WI38 (cell line): Measurements from ENCODE around the gene CCDC184.
A peak's percentile ranks its signal among the peaks of the same experiment; 100 is the strongest.

Source experiments
- H3K4me3 ChIP-seq: 2 replicates; pipeline ENCODE4 v1.5.1; 2011; ENCODE audit warnings: low read depth, mild to moderate bottlenecking, control low read depth, low read length
- TF ChIP-seq, protein P1 (sequence below): IDR thresholded peaks from 2 replicates; pipeline ENCODE4 v1.5.1; 2012; ENCODE audit warnings: low read depth, mild to moderate bottlenecking, control low read depth, low read length

Gene CCDC184

DNA sequence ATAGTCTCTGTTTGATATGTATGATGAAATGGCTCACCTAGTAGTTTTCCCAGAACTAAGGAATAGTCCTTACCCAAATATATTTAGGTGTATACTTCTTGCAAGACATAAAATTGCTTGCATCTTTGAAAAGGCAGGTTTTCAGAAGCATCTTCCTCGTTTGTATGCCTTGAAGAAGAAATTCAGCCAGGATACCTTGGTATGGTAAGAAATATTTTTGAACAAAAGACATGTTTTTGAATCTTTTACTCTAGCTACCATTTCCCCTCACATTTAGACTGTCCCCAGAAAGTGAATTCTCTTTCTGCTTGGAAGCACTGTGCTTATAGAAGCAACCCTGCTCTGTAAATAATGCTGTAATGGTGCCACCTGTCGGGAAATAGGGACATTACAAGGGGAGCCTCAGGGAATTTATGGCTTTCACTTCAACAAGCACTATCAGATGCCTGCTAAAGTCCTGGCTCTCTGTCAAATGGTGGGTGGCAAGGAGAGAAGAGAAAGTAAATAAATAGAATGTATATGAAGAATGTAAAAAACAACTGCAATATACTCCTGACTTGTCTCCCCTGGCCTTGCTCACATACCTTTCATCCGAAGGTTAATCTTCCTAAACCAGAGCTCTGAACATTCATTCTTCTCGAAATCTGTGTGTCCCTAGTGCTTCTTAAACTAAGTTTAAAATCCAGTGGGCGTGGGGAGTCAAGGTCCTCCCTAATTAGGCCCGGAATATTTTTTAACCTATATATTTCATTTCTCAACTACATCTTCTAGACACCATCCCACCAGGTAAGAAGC, 6.1 kb downstream of the CCDC184 start:
- no peak overlapping the region for H3K4me3 ChIP-seq
- TF ChIP-seq, protein P1, sequence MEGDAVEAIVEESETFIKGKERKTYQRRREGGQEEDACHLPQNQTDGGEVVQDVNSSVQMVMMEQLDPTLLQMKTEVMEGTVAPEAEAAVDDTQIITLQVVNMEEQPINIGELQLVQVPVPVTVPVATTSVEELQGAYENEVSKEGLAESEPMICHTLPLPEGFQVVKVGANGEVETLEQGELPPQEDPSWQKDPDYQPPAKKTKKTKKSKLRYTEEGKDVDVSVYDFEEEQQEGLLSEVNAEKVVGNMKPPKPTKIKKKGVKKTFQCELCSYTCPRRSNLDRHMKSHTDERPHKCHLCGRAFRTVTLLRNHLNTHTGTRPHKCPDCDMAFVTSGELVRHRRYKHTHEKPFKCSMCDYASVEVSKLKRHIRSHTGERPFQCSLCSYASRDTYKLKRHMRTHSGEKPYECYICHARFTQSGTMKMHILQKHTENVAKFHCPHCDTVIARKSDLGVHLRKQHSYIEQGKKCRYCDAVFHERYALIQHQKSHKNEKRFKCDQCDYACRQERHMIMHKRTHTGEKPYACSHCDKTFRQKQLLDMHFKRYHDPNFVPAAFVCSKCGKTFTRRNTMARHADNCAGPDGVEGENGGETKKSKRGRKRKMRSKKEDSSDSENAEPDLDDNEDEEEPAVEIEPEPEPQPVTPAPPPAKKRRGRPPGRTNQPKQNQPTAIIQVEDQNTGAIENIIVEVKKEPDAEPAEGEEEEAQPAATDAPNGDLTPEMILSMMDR = peak; percentile 80

DNA sequence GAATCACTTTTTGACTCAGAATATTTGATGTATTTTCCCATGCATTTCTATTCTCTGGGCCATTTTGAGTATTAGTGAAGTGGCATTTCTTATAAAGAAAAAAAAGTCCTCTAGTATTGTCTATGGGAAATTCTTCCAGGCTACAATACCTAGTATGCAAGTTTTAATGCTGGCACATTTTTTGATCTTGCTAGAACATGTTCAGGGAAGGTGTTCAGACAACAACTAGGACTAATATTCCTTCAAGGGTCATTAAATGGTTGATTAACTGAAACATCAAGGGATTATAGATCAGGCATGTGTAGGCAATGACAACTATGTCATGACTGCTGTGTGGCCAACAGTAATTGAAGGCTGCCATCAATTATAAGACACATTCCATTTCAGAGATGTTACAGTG, 7.7 kb downstream of the CCDC184 start:
- TF ChIP-seq, protein P1 = no peak
- no peak overlapping the region for H3K4me3 ChIP-seq

DNA sequence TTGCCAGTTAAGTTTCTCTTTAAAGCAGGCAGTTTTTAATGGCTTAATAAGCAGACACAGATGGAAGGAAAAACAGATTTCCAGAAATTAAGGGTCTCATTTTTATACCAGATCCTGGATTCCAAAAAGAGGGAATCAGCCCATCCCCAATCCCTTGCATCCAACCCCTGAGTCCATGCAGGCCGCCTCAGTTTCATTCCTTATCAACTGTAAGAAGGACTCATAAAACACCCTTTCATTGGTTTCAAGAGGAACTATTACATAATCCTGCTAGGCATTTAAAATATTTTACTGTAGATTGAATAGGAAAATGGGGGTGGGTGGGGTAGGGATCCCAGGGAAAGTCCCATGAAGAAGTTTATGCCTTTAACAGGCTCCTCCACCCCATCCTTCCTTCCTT, 9.4 kb downstream of the CCDC184 start:
- TF ChIP-seq, protein P1 = no peak
- no peak overlapping the region for H3K4me3 ChIP-seq

DNA sequence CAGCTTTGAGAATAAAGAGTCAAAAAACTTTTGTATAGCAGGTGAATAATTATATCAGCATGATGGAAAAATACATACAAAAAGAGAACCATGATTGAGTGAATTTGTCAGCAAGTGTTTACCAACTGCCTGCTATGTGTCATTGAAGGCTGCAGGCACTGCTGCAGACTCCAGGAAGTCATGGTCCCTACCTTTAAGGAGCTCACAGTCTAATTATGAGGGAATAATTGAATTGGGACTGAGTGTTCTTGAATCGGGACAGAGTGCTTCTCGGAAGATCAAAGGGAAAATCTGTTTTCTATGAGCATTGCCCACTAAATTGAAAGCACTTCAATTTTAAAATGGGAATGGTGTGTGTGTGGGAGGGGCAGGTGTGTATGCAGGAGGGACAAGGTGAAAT, 10.2 kb downstream of the CCDC184 start:
- TF ChIP-seq, protein P1 = no peak
- H3K4me3 ChIP-seq = no peak overlapping the region

DNA sequence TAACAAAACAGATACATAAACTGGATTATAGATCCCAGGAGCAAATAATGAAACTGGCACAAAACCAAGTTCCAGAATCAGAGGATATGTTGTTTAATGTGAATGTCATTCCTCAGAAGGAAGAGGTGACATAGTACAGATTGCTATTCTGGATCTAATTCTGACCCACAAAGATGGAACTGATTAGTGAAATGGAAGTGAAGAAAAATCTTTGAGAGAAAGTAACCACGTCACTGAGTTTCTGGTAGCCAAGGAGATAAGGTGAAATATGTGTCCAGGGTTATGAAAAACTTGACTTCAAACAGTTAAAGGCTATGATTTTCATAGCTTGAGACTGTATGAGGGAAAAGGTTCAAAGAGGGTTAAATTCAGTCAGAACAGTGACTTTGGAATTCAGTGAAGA, 11.4 kb downstream of the CCDC184 start:
- H3K4me3 ChIP-seq = no peak overlapping the region
- TF ChIP-seq, protein P1 = no peak

DNA sequence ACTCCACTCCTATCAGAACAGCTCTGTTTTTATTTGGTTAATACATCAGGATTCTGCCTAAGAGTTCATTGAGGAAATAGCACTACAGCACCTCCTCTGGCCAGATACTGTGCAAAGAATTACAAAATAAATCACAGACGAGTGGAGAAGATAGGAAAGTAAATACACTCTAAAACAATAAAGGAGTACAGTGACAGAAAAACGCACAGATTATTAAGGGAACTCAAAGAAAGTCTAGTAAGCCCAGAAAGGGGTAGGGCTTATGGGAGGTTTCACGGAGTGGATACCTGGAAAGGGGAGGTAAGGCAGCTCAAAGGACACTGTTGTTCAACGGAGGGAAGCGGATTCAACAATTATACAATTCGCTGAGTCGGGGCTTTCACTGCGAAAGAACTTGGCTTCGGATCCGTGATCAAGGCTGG, 14.1 kb downstream of the CCDC184 start:
- peak overlapping the region; percentile 51 for H3K4me3 ChIP-seq
- TF ChIP-seq, protein P1 = no peak

DNA sequence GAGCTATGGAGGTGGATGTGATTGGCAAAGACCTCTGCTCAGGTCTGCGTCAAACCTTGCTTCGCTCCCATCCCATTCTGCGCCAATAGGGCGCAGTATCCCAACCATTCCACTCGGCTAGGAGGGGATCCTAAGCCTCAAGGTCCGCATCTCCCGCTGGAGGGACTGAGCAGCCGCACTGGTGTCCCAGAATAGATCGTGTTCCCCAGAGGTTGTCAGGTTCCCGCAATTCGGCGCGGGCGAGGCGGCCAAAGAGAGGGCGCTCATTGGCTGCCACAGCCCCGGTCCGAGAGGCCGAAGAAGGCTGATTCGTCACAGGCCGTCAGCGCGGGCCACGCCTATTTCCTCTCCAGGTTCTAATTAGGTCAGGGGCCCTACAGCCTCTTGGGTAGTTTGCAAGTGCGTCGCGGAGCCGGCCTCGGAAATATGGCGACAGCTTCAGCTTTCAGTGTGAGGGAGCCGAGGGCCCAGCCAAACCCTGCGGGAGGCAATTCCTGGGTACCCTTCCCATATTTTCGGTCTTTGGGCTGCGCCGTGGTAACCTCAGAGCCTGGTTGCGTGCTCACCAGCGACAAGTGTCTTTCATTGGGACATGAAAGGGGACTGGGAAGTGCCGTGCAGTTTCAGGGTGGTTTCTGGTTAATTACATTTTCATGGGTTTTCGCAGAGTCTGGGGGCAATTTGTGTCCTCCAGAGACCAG, 14.7 kb downstream of the CCDC184 start:
- TF ChIP-seq, protein P1 = no peak
- H3K4me3 ChIP-seq = peak overlapping the region; percentile 51
